Calu3 (cell line): ENCODE results near the gene KCNMB2. TPM values are rescaled to one million over a fixed set of nuclear protein-coding genes. Genes with fewer than 3 reads are reported as not detected.

Source experiments
- BruUV-seq: library from RNA; stranded (reverse); fragments of 400-500 nt; replicated peaks from 2 replicates; lab custom pipeline; 2021; lab: Mats Ljungman, UMichigan
- CTCF ChIA-PET: fragments of 300-600 bp; sonication (Branson Sonifier 250); formaldehyde crosslinking; loops from one replicate; lab custom pipeline; 2022; ENCODE audit warnings: antibody characterized with exemption; lab: Charles Lee
- DNase-seq: peaks from one replicate; pipeline ENCODE4 v3.0.0; 2022
- H3K27ac Mint-ChIP-seq: one replicate; pipeline ENCODE4 v1.8.0; 2022; ENCODE audit warnings: mixed read lengths; ENCODE audit not compliant: unreplicated experiment
- H3K27me3 Mint-ChIP-seq: one replicate; pipeline ENCODE4 v1.8.0; 2022; ENCODE audit warnings: mixed read lengths; ENCODE audit not compliant: unreplicated experiment
- H3K36me3 Mint-ChIP-seq: one replicate; pipeline ENCODE4 v1.8.0; 2022; ENCODE audit warnings: mild to moderate bottlenecking, moderate library complexity, mixed read lengths; ENCODE audit not compliant: insufficient read depth, unreplicated experiment
- H3K4me1 Mint-ChIP-seq: one replicate; pipeline ENCODE4 v1.8.0; 2022; ENCODE audit warnings: mild to moderate bottlenecking, low read depth, mixed read lengths; ENCODE audit not compliant: unreplicated experiment
- H3K4me3 Mint-ChIP-seq: one replicate; pipeline ENCODE4 v1.8.0; 2022; ENCODE audit warnings: mild to moderate bottlenecking, low read depth, moderate library complexity, mixed read lengths; ENCODE audit not compliant: unreplicated experiment
- H3K9me3 Mint-ChIP-seq: one replicate; pipeline ENCODE4 v1.8.0; 2022; ENCODE audit warnings: low read depth, mixed read lengths; ENCODE audit not compliant: unreplicated experiment
- intact Hi-C: fragments of 100-400 bp; cut with micrococcal nuclease; formaldehyde crosslinking; loops from one replicate; pipeline ENCODE4 v1.10.0; 2022; ENCODE audit not compliant: unreplicated experiment
- total RNA-seq: library from RNA; stranded (reverse); gene quantifications from 2 replicates; pipeline ENCODE4 v1.2.3, GENCODE V29; 2022
- TF ChIP-seq, protein P1 (sequence below): fragments of 200-600 bp; IDR thresholded peaks from one replicate; pipeline ENCODE4 v1.8.0; 2022; ENCODE audit warnings: antibody characterized with exemption; ENCODE audit not compliant: unreplicated experiment

Gene KCNMB2
- total RNA-seq, 1 experiment from 2014 or later: not detected

DNA sequence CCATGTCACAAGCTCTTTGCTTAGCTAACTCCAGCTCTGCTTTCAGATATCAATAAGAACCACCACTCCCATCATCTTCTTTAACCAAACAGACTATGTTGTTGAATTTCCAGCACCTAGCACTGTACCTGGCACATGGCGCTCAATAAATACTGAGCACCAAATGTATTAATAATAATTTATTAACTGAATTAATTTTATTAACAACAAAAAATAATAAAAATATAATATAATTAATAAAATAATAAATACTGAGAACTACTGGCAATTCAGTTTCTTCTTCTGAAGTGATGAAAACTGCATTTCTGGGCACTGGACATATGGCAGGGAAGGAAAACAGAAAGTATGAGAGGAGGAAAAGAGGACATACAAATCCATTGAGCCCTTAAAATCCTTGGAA, 271.5 kb downstream of the KCNMB2 start:
- Mint-ChIP-seq H3K27ac (no peak overlapping the region), H3K9me3 (peaks cover 12% of the 10 kb centered on the region), H3K27me3 (no peaks in the 10 kb centered on the region), H3K36me3 (no peaks in the 10 kb centered on the region), H3K4me3 (no peak overlapping the region), H3K4me1 (no peaks in the 10 kb centered on the region)
- intact Hi-C loops: no loop called here
- no TSS peak for BruUV-seq
- TF ChIP-seq, protein P1, sequence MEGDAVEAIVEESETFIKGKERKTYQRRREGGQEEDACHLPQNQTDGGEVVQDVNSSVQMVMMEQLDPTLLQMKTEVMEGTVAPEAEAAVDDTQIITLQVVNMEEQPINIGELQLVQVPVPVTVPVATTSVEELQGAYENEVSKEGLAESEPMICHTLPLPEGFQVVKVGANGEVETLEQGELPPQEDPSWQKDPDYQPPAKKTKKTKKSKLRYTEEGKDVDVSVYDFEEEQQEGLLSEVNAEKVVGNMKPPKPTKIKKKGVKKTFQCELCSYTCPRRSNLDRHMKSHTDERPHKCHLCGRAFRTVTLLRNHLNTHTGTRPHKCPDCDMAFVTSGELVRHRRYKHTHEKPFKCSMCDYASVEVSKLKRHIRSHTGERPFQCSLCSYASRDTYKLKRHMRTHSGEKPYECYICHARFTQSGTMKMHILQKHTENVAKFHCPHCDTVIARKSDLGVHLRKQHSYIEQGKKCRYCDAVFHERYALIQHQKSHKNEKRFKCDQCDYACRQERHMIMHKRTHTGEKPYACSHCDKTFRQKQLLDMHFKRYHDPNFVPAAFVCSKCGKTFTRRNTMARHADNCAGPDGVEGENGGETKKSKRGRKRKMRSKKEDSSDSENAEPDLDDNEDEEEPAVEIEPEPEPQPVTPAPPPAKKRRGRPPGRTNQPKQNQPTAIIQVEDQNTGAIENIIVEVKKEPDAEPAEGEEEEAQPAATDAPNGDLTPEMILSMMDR: no peak
- DNase-seq: no peak
- CTCF ChIA-PET: no interaction called here

DNA sequence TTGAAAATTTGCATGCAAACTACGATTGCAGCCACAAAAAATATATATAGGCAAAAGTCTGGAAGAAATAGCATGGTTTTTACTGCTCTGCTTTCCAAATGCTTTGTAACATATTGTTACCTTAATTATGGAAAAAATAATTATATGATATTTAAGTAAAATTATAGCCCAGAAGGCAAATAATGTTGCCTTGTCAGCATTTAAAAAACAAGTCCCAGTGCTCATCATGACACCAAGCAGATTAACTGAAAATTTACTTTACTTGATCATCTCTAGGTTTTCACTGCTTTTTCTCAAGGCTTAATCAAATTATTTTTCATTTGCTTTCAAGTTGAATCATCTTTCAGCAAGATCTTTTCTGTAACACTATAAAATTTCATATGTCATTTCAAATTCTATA, 272.5 kb downstream of the KCNMB2 start:
- H3K4me1 Mint-ChIP-seq: no peaks in the 10 kb centered on the region
- no peaks in the 10 kb centered on the region for H3K27me3 Mint-ChIP-seq

DNA sequence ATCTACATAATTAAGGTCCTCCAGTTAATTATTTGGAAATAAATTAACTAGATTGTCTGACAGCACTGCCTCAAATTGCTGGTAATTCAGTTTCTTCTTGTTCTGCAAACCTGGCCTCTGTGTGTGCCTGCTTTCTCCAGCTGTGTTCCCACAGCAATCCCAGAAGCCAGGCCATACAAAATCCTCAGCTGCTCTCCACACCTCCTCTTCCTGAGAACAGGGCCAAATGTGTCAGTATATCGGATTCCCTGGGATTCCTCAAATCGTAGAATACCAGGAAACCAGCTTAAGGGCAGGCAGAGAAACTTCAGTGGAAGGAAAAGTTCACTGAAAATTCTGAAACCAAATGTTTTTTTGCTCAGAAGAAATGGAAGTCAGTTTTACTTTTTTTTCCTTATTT, 273.9 kb downstream of the KCNMB2 start:
- DNase-seq: no peak
- Mint-ChIP-seq H3K27ac (no peak overlapping the region), H3K9me3 (peaks cover 11% of the 10 kb centered on the region), H3K36me3 (no peaks in the 10 kb centered on the region), H3K4me1 (no peaks in the 10 kb centered on the region), H3K4me3 (no peak overlapping the region), H3K27me3 (no peaks in the 10 kb centered on the region)
- BruUV-seq: no TSS peak
- CTCF ChIA-PET: interaction anchor here (0.8 kb wide), 1 partner anchor 60 kb away, joined by 3 read pairs; no protein-coding TSS in a partner anchor
- TF ChIP-seq, protein P1: no peak
- intact Hi-C loops: no loop called here

More for the DNA sequence above, 272.5 kb downstream of the KCNMB2 start:
- H3K36me3 Mint-ChIP-seq: no peaks in the 10 kb centered on the region
- BruUV-seq: no TSS peak
- TF ChIP-seq, protein P1: no peak
- peaks cover 9% of the 10 kb centered on the region for H3K9me3 Mint-ChIP-seq
- no peak overlapping the region for H3K4me3 Mint-ChIP-seq
- CTCF ChIA-PET: no interaction called here
- intact Hi-C loops: no loop called here
- H3K27ac Mint-ChIP-seq: no peak overlapping the region
- no peak for DNase-seq

DNA sequence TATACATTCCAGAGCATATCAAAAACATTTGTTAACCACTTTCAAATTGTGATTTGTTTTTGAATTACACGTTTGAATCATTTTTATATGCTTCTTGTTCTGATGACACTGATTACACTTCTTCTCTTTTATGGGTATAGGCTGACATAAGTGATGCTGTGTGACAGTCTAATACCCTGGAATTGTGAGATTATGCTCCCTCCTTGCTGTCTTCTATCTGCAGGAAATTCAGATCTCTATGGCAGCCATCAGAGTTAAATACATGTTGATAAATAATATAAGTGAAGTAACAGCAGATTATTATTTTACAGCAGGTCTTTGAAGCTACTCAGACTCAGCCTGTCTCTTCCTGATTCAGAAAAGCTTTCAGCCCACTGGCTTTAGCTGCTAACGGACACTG, 286.5 kb downstream of the KCNMB2 start:
- CTCF ChIA-PET: no interaction called here
- no TSS peak for BruUV-seq
- Mint-ChIP-seq H3K27me3 (no peaks in the 10 kb centered on the region), H3K27ac (no peak overlapping the region), H3K9me3 (peaks cover 34% of the 10 kb centered on the region), H3K4me3 (no peak overlapping the region), H3K36me3 (no peaks in the 10 kb centered on the region), H3K4me1 (no peaks in the 10 kb centered on the region)
- intact Hi-C loops: no loop called here
- TF ChIP-seq, protein P1: no peak
- no peak for DNase-seq
